DND-41 (cell line): ENCODE data around the gene LRG1.

Experiments
- ATAC-seq: fragments of 200-7000 bp; cut with Tn5 transposase; 3 replicates; pipeline ENCODE4 v1.9.1; 2021; ENCODE audit warnings: low read depth; ENCODE audit not compliant: insufficient read depth
- DNase-seq: peaks from one replicate; pipeline ENCODE4 v3.0.0-alpha.2; 2020
- H2AFZ ChIP-seq: 2 replicates; pipeline ENCODE4 v1.6.0; 2012; ENCODE audit warnings: low read depth, low read length
- H3K27ac ChIP-seq: 2 replicates; pipeline ENCODE4 v1.5.1; 2012; ENCODE audit warnings: low read length, inconsistent platforms
- H3K27me3 ChIP-seq: fragments of 200-600 bp; sonication (generic); 2 replicates; pipeline ENCODE4 v1.6.0; 2012; ENCODE audit warnings: low read length, mild to moderate bottlenecking, inconsistent platforms; ENCODE audit not compliant: insufficient read depth, poor library complexity
- H3K36me3 ChIP-seq: 2 replicates; pipeline ENCODE4 v1.5.1; 2012; ENCODE audit warnings: low read length, inconsistent platforms; ENCODE audit not compliant: insufficient read depth
- H3K4me1 ChIP-seq: 2 replicates; pipeline ENCODE4 v1.5.1; 2012; ENCODE audit warnings: mild to moderate bottlenecking, low read length; ENCODE audit not compliant: insufficient read depth
- H3K4me2 ChIP-seq: 2 replicates; pipeline ENCODE4 v1.6.0; 2012; ENCODE audit warnings: mild to moderate bottlenecking, moderate library complexity, low read length, inconsistent platforms; ENCODE audit not compliant: insufficient read depth
- H3K4me3 ChIP-seq, 2 experiments: fragments of 200-600 bp in 1 of 2; shearing (Covaris generic) in 1 of 2; 2 replicates each; pipeline ENCODE4 v1.5.1; 2012 to 2016; ENCODE audit warnings: inconsistent platforms in 2 of 2, low read length in 2 of 2, mild to moderate bottlenecking in 2 of 2, low read depth in 1 of 2, moderate library complexity in 1 of 2
- H3K79me2 ChIP-seq: 2 replicates; pipeline ENCODE4 v1.6.0; 2012; ENCODE audit warnings: low read length, inconsistent platforms; ENCODE audit not compliant: insufficient read depth
- H3K9ac ChIP-seq: 2 replicates; pipeline ENCODE4 v1.6.0; 2012; ENCODE audit warnings: low read depth, mild to moderate bottlenecking, inconsistent platforms, low read length, moderate library complexity
- H3K9me3 ChIP-seq: 2 replicates; pipeline ENCODE4 v1.5.1; 2012; ENCODE audit warnings: low read length, moderate library complexity, mild to moderate bottlenecking, inconsistent platforms; ENCODE audit not compliant: insufficient read depth, severe bottlenecking
- H4K20me1 ChIP-seq: 2 replicates; pipeline ENCODE4 v1.6.0; 2012; ENCODE audit warnings: low read length; ENCODE audit not compliant: insufficient read depth
- CTCF ChIP-seq: IDR thresholded peaks from 2 replicates; pipeline ENCODE4 v1.5.1; 2012; ENCODE audit warnings: borderline replicate concordance, low read length, moderate library complexity, mild to moderate bottlenecking; ENCODE audit not compliant: poor library complexity, severe bottlenecking; ENCODE audit errors: extremely low read depth
- EZH2 ChIP-seq: IDR thresholded peaks from 3 replicates; pipeline ENCODE4 v1.6.1; 2012; ENCODE audit warnings: borderline replicate concordance, low read depth, mild to moderate bottlenecking, moderate library complexity, low read length, inconsistent platforms; ENCODE audit not compliant: severe bottlenecking

LRG1 gene

GRCh38 chr19:4576016-4576933, 36.4 kb upstream of the LRG1 start:
- Histone ChIP-seq H3K79me2 (no peaks in the 10 kb centered on the region), H3K27me3 (peaks cover 21% of the 10 kb centered on the region), H3K36me3 (no peaks in the 10 kb centered on the region), H3K4me3 (no peak overlapping the region), H3K4me2 (no peak overlapping the region), H3K4me1 (peaks cover 4% of the 10 kb centered on the region; the same call in 1 of the 2 replicates), H4K20me1 (no peaks in the 10 kb centered on the region), H2AFZ (no peak overlapping the region), H3K9ac (no peak overlapping the region), H3K27ac (no peak overlapping the region), H3K9me3 (no peaks in the 10 kb centered on the region)
- peak; percentile 67 for DNase-seq
- ATAC-seq: peak; percentile 69
- no peak for TF ChIP-seq EZH2
- peak; percentile 78 for TF ChIP-seq CTCF

DNA sequence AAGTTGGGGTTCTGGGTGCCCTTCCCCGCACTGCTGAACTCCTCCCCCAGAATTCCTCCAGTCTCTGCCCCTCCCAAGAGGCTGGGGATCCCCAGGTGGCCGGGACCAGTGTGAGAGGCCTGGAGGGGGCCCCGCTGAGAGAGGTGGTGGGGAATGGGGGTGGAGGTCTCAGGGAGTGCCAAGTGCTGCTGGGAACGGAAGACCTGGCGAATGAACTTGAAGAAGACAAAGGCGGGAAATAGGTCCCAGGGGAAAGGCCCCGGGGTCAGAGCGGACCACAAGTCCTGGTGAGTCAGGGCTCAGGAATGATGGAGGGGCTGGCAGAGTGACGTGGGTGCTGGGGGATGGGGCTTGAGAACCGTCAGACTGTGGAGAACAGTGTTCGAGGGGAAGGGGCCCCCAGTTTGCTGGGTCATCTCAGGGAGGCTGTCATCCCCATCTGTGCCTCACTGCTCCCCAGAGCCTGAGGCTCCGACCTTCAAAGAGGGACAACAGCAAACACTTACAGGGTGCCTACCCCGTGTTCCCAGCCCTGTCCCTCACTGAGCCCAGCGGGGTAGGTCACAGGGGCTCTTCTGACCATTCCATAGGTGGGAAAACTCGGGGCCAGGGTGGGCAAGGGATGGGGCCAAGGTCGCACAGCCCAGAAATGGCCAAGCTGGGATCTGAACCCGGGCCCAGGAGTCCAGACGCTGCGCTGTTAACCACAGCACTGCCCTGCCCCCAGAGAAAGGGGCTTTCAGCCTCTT, 35.6 kb upstream of the LRG1 start:
- Histone ChIP-seq H3K4me1 (no peaks in the 10 kb centered on the region), H3K9ac (no peak overlapping the region), H2AFZ (no peak overlapping the region), H3K27me3 (peaks cover 16% of the 10 kb centered on the region), H3K79me2 (no peaks in the 10 kb centered on the region), H3K9me3 (no peaks in the 10 kb centered on the region), H4K20me1 (no peaks in the 10 kb centered on the region), H3K4me2 (no peak overlapping the region), H3K36me3 (no peaks in the 10 kb centered on the region), H3K27ac (no peak overlapping the region), H3K4me3 (no peak overlapping the region)
- ATAC-seq: no peak
- no peak for DNase-seq
- no peak for TF ChIP-seq EZH2
- no peak for TF ChIP-seq CTCF

GRCh38 chr19:4573682-4574081, 33.8 kb upstream of the LRG1 start:
- Histone ChIP-seq H3K4me2 (no peak overlapping the region), H3K36me3 (no peaks in the 10 kb centered on the region), H3K79me2 (no peaks in the 10 kb centered on the region), H4K20me1 (no peaks in the 10 kb centered on the region), H3K27ac (no peak overlapping the region), H3K4me1 (no peaks in the 10 kb centered on the region), H3K4me3 (no peak overlapping the region), H2AFZ (no peak overlapping the region), H3K9me3 (no peaks in the 10 kb centered on the region), H3K9ac (no peak overlapping the region), H3K27me3 (peaks cover 6% of the 10 kb centered on the region)
- TF ChIP-seq CTCF (no peak), EZH2 (no peak)
- DNase-seq (no peak), ATAC-seq (no peak)
